GM19455 (cell line): ENCODE measurements around the gene RGS14.
"Not testable (repeated sequence)": the region's sequence is repeated elsewhere in the genome, so short reads cannot be mapped to it uniquely, and the experiment has no call there.

ENCODE experiments used
- ATAC-seq: cut with Tn5 transposase; IDR thresholded peaks from one replicate; pipeline ENCODE4 v1.9.1; 2021; ENCODE audit not compliant: unreplicated experiment

RGS14 gene

GRCh38 chr5:177375516-177375915 lies 17.8 kb downstream of the RGS14 start:
- ATAC-seq, result not testable (repeated sequence)

GRCh38 chr5:177376107-177376506 lies 18.4 kb downstream of the RGS14 start:
- ATAC-seq, result no peak

GRCh38 chr5:177377851-177378776 lies 20.4 kb downstream of the RGS14 start:
- no peak for ATAC-seq

GRCh38 chr5:177378884-177379883 lies 21.5 kb downstream of the RGS14 start:
- no peak for ATAC-seq

GRCh38 chr5:177380805-177381126 lies 23.0 kb downstream of the RGS14 start:
- no peak for ATAC-seq

GRCh38 chr5:177382423-177383029 lies 24.8 kb downstream of the RGS14 start:
- ATAC-seq, result no peak

GRCh38 chr5:177383181-177383580 lies 25.5 kb downstream of the RGS14 start:
- no peak for ATAC-seq

- no peak for ATAC-seq
Observed at GRCh38 chr5:177384134-177384533, 26.4 kb downstream of the RGS14 start, which contains the start of gene SLC34A1. TSS of gene SLC34A1 (plus strand) at chr5:177384434. CDS start at chr5:177385742, 1,308 bp downstream.

GRCh38 chr5:177385720-177386119 lies 28.0 kb downstream of the RGS14 start:
- no peak for ATAC-seq

GRCh38 chr5:177386542-177386941 lies 28.8 kb downstream of the RGS14 start:
- ATAC-seq, result no peak

GRCh38 chr5:177387405-177387804 lies 29.7 kb downstream of the RGS14 start:
- ATAC-seq, result no peak

- ATAC-seq, result no peak
Observed at GRCh38 chr5:177388521-177389052, 30.9 kb downstream of the RGS14 start.

GRCh38 chr5:177389241-177390169 lies 31.8 kb downstream of the RGS14 start:
- ATAC-seq, result peak; percentile 57

- peak; percentile 56 for ATAC-seq
Observed at GRCh38 chr5:177390363-177391300, 32.9 kb downstream of the RGS14 start.

GRCh38 chr5:177392765-177393164 lies 35.0 kb downstream of the RGS14 start:
- no peak for ATAC-seq

- no peak for ATAC-seq
Observed at GRCh38 chr5:177393206-177393765, 35.6 kb downstream of the RGS14 start.

GRCh38 chr5:177393990-177394389 lies 36.3 kb downstream of the RGS14 start:
- no peak for ATAC-seq

GRCh38 chr5:177396078-177396477 lies 38.4 kb downstream of the RGS14 start:
- ATAC-seq, result no peak
